GM19043 (cell line): ENCODE measurements around the gene ATP5ME.

Source experiments
- ATAC-seq: cut with Tn5 transposase; IDR thresholded peaks from one replicate; pipeline ENCODE4 v1.9.1; 2021; ENCODE audit warnings: low read depth; ENCODE audit not compliant: unreplicated experiment

ATP5ME gene

DNA sequence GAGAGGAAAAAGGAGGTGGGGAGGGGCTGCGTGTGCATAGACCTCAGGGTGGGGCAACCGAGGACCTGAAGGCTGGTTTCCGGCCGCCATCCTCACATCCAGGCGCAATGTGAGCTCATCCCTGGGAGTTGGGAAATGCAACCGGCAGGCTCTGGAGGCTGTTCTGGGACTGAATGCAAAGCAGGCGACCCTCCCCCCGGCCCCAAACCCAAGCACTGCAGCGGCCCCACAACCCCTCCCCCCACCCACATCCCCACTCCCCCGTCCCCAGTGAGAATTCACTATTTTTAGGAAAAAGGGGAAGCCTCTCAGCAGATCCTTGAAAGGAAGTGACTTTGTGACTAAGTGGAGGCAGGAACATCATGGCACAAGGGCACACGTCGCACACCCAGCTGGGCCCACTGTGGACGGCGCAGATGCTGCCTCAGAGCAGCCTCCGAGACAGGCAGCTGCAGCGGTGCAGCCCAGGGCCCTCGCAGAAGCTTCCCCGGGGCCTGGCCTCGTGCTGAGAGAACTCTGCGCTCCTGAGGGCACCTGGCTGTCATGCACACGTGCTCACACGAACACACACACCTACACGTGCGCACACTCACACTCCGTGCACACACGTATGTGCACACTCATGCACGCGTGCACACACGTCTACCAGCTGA is 50.0 kb downstream of the ATP5ME start:
- no peak for ATAC-seq

DNA sequence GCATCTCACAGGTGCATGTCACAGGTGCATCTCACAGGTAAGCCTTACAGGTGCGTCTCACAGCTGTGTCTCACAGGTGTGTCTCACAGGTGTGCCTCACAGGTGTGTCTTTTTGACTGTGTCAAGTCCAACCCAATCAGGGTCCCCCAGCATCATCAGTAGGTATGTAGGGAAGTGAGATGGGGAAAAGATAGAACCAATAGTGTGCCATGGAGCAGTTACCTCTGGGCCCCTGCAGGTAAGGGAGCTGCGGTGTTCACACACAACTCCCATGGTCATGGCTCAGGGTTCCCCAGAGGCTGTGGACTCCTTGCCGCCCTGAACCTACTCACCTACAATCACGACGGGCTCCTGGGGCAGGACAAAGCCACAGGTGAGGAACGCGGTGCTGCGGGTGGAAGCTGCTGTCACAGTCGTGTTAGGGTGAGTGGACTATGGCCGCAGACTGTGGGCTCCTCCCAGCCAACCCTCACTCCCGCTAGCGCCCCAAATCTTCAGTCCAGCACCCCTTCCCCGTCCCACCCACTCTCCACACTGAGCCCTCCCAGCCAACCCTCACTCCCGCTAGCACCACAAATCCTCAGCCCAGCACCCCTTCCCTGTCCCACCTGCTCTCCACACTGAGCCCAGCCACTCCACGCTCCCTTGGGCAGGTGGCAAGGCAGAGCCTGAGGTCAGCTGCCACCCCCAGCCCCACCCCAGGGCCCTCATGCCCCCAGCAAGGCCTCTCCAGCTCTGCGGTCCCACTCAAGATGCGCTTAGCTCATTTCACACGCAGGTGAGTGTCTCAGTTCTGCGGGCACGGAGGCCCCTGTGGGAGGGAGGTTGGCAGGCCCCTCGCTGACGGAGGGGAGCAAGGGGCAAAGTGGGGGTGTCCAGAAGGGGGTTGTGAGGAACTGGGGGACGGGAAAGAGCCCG is 50.8 kb downstream of the ATP5ME start:
- ATAC-seq: no peak
